K562 treated with DMSO at 1 percent for 24 hours (cell line): ENCODE data around the gene ZNF546. TPM values are rescaled to one million over a fixed set of nuclear protein-coding genes. Genes with fewer than 3 reads are reported as not detected.

Experiments
- total RNA-seq: library from RNA; unstranded; fragments of 300-600 nt; gene quantifications from 2 replicates; pipeline ENCODE4 v1.2.3, GENCODE V29; 2022; ENCODE audit warnings: low read depth; ENCODE audit not compliant: insufficient read depth

ZNF546 gene
- total RNA-seq = 1.0 and 1.5 TPM in 2 replicates

DNA sequence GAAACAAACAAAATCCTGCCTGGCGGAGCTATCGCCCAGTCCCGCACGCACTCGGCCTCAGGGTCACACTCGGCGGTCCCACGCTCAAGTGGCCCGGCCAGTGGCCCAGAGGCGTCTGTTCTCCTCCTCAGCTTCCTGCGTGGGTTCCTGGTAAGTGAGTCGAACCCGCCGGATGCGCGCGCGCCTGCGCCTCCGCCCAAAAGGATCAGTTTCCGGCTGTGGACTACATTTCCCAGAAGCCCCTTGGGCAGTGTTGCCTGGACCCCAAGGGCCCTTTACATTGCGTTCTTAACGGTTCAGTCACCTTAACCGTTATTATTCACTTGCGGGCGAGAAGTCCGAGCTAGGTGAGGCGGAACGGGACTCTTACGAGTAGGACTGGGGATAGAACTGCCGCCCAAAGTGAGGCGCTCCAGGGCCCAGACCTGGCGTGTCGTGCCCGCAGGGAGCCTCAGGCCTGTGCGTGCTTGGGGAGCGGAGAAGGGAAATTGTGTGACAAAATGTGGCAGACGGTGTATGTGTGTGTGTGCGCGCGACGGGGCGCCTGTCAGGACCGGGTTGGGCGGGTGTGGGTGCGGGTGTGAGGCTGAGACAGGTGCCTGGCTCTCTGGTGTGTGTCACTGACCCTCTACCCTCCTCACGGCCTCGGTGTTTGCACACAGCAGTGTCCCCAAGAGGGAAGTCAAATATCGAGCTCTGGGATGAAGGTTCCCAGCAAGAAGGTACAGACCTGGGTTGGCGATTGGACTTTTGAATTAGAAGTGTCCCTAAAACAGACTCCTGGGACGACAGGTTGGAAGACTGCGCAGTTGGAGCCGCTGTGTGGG is at the start of gene ZNF546:
TSS of gene ZNF546 (plus strand) at position 250 of the 827 bp plus-strand sequence. CDS start 1,267 bp downstream, outside the sequence.

DNA sequence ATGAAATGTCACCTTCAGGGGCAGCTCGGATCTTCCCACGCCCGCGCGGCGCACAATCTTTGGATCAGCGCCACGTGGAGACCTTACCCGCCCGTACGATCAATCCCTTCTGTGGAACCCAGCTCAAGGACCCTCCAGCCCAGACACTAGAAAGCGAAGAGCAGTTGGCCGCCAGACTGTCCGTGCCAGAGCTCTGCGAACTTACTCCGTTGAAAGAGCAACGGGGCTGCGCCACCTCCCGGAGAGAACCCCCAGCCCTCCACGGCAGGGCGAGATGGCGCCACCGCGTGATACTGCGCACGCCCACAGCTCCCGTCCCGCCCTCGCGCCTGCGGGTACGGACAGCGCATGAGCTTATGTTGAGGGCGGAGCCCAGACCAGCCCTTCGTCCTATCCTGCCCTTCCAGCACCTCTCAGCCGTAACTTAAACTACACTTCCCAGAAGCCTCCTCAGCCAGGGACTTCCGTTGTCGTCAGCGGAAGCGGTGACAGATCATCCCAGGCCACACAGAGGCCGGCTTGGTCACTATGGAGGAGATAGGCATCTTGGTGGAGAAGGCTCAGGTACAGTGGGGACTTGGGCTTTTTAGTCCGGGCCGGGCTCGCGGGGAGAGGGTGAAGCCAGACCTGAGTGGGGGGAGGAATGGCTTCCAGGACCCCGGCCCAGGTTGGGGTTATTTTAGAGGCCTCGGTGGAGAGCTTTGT is 26.0 kb upstream of the ZNF546 start, which contains the start of gene PSMC4:
TSS of gene PSMC4 (plus strand) at position 491 of the 705 bp plus-strand sequence. CDS start at position 529, 38 bp downstream.

GRCh38 chr19:40055832-40056504 is 59.1 kb downstream of the ZNF546 start, which contains the start of gene ZNF780B:
TSS of gene ZNF780B (minus strand) at chr19:40056231. CDS start at chr19:40050332, 5,899 bp downstream.

Other genes with a start within 250 kb of the ZNF546 start
- gene LEUTX, start 218.2 kb upstream of the ZNF546 start, total RNA-seq = not detected in 2 replicates
- 15.8 and 18.5 TPM in 2 replicates for gene DYRK1B, start 162.9 kb upstream of the ZNF546 start, total RNA-seq
- gene FBL, start 150.7 kb upstream of the ZNF546 start, total RNA-seq = 417 and 421 TPM in 2 replicates
- gene FCGBP, start 62.4 kb upstream of the ZNF546 start, total RNA-seq = 0.61 and 0.73 TPM in 2 replicates
- 188 and 192 TPM in 2 replicates for gene PSMC4, start 25.9 kb upstream of the ZNF546 start, total RNA-seq
- gene ZNF780B, start 59.2 kb downstream of the ZNF546 start, total RNA-seq = 2.0 and 6.8 TPM in 2 replicates
- 19.8 and 27.7 TPM in 2 replicates for gene ZNF780A, start 93.9 kb downstream of the ZNF546 start, total RNA-seq
- 18.3 and 20.6 TPM in 2 replicates for gene MAP3K10, start 194.4 kb downstream of the ZNF546 start, total RNA-seq
- gene TTC9B, start 221.3 kb downstream of the ZNF546 start, total RNA-seq = not detected in 2 replicates
- gene CCNP, start 229.6 kb downstream of the ZNF546 start, total RNA-seq = not detected in 2 replicates